Sciatic nerve (tissue), 2 donors: ENCODE measurements around the gene ZNF791. TPM values are rescaled to one million over a fixed set of nuclear protein-coding genes. Genes with fewer than 3 reads are reported as not detected.
A peak's percentile ranks its signal among the peaks of the same experiment; 100 is the strongest.
"Not testable (repeated sequence)": the region's sequence is repeated elsewhere in the genome, so short reads cannot be mapped to it uniquely, and the experiment has no call there.

Experiments
- ATAC-seq: fragments of 200-7000 bp; cut with Tn5 transposase; one replicate; pipeline ENCODE4 v1.9.1; 2020; ENCODE audit warnings: mild to moderate bottlenecking, moderate library complexity
- DNase-seq: peaks from one replicate; pipeline ENCODE4 v3.0.0-alpha.2; 2020; ENCODE audit warnings: low spot score
- intact Hi-C: fragments of 100-400 bp; cut with DNase I; formaldehyde crosslinking; loops from one replicate; pipeline ENCODE4 v1.14.2; 2022
- total RNA-seq: library from RNA; stranded (reverse); fragmentation: NEBNext Ultra II Directional; extraction: Animal tissue kit (Norgen Biotek cat#: 25700); gene quantifications from one replicate; pipeline ENCODE4 v1.2.1, GENCODE V29; 2021
- donor health status: DM: no; HTN: no; CAD: no.
- donor health status: DM: no; HTN: no; CAD: no.

ZNF791 gene
- 48.2 TPM for total RNA-seq

DNA sequence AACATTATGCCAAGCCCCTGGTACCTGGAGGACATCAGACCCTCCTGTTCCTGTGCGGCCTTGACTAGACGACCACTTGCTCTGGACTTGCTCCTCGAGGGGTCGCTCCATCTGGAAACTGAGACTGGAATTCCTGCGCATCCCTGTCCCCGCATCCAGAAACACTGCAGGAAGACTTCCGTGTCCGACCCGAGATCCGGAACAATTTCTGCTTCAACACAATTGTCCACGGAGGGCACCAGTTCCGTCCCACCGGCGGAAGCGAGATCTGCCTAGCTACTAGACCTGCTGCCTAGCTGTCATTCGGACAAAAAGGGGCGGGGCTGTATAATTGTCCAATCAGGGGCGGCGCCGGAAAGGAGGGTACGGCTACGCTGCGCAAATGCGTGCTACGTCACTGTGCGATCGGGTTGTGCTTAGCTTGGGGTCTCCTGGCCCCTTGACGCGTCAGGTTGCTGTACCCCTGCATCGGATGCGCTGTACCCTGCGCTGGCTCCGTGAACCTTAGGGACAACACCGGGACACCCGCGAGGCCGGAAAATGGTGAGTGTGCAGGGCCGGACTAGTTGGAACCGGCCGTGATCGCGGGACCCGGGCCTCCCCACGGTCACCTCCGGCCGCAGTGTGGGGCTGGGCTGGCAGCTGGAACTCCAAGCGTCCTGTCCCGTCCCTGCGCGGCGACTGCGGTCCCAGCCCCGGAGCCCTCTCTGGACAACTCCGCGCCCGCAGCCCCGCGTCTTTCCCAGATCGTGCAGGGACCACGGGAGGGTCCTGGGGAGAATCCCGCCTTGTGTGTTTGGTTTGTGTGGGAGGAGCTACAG lies at the start of gene ZNF791, which contains the start of gene ZNF490:
Gene ZNF791 (plus strand): TSS at position 381 of the 821 bp plus-strand sequence. CDS start 160 bp downstream, at position 541.
Gene ZNF490 (minus strand): TSS at position 274 of the 821 bp plus-strand sequence. CDS start 133 bp downstream, at position 141.
- DNase-seq = peak; percentile 99
- ATAC-seq = peak; percentile 100
- intact Hi-C loops = no loop called here

DNA sequence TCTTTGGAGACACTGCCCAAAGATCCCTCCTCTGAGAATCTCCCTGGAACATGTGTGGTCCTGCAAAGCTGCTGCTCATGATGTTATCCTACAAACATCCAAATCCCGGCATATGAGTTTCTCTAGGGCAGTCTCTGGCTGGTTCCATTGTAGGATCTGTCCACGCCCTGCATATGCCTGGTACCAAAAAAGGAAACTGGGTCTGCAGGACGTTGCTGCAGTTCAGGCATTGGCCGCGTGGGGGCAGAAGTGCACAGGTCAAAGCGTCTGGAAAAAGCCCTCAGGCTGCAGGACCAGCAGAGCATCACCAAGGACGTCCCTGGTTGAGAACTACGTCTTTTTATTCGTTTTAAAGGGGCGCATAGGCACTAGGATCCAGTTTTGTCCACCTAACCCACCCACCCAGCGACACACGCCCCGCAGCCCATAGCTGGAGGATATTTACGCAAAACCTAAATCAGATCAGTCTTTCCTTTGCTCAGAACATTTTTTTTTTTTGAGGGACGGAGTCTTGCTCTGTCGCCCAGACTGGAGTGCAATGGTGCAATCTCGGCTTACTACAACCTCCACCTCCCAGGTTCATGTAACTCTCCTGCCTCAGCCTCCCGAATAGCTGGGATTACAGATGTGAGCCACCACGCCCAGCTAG lies 46.6 kb upstream of the ZNF791 start:
- peak; percentile 92 for ATAC-seq
- intact Hi-C loops = no loop called here

DNA sequence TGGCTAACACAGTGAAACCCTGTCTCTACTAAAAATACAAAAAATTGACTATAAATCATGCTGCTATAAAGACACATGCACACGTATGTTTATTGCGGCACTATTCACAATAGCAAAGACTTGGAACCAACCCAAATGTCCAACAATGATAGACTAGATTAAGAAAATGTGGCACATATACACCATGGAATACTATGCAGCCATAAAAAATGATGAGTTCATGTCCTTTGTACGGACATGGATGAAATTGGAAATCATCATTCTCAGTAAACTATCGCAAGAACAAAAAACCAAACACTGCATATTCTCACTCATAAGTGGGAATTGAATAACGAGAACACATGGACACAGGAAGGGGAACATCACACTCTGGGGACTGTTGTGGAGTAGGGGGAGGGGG lies 44.3 kb upstream of the ZNF791 start:
- intact Hi-C loops, DNase-seq, ATAC-seq: not testable (repeated sequence)

More for the DNA sequence above, 46.6 kb upstream of the ZNF791 start:
- DNase-seq = peak; percentile 94

DNA sequence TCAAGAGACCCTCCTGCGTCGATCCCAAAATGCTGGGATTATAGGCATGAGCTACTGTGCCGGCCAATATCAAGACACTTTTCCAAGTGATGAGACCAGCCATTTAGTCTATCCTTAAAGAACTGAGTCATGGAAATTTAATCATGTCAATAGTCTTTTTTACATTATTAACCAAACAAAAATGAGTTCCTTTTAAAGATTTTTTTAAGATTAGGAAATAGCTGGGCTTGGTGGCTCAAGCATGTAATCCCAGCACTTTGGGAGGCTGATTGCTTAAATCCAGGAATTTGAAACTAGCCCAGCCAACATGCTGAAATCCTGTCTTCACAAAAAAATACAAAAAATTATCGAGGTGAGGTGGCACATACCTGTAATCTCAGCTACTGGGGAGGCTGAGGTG lies 42.8 kb upstream of the ZNF791 start:
- no peak for ATAC-seq
- no peak for DNase-seq
- intact Hi-C loops = no loop called here

DNA sequence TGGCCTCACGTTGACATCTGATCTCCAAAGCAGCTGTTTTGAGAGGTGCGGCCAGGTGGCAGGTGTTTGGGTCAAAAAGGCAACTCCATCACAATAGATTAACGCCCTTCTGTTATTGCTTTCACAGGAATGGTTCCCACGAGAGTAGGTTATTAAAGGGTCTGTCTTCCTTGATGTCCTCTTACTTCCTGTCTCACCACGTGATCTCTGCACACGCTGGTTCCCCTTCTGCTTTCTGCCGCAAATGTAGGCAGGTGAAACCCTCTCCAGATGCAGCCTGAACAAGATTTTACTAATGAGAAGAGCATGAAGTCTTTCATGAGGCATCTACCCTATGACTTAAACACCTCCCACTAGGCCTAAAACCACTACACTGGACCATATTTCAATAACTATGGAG lies 36.7 kb upstream of the ZNF791 start:
- intact Hi-C loops = no loop called here
- no peak for ATAC-seq
- DNase-seq = no peak

DNA sequence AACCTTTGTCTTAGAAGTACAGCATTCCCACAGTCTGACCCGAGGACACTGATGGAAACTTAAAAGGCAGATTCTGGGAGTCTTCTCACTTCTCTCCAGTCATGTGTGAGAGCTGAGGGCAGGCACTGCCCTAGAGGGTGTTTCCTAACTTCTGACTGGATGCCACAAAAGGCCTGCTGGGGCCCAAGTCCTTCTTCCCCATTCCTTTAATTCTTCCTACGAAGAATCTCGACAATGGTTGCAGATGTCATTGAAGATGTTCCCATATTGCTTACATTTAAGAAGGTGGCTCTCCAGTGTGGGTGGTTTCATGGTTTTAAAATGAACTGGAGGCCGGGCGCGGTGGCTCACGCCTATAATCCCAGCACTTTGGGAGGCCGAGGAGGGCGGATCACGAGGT lies 32.1 kb upstream of the ZNF791 start:
- DNase-seq (no peak), ATAC-seq (no peak)
- intact Hi-C loops = no loop called here

DNA sequence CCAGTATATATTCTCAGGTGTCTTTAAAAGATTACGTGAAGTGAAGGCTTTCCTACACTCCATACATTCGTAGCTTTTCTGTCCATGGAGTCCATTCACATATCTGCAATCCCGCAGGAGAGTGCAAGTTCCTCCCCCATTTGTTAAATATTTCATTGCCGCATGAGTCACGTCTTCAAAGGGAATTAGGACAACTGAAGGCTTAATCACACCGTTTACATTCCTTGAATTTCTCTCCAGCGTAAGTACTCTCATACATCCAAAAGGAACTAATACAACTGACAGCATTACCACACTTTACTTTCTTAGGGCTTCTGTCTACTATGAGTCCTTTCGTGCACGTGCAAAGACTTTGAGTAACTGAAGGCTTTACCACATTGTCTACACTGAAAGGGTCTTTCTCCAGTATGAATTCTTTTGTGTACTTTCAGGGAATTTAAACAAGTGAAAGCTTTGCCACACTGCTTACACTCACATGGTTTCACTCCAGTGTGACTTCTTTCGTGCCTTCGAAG lies 30.5 kb upstream of the ZNF791 start:
- ATAC-seq = no peak
- intact Hi-C loops = no loop called here
- no peak for DNase-seq

DNA sequence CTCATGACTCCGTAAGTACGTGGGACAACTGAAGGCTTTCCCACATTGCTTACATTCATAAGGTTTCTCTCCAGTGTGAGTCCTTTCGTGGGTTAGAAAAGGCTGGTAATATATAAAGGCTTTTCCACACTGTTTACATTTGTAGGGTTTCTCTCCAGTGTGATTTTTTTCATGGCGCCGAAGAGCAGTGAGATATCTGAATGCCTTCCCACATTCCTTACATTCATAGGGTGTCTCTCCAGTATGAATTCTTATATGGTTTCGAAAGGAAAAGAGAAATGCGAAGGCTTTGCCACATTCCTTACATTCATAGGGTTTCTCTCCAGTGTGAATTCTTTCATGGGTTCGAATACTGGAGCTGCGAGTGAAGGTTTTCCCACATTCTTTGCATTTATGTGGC lies 29.6 kb upstream of the ZNF791 start:
- ATAC-seq = no peak
- no peak for DNase-seq
- intact Hi-C loops = no loop called here

DNA sequence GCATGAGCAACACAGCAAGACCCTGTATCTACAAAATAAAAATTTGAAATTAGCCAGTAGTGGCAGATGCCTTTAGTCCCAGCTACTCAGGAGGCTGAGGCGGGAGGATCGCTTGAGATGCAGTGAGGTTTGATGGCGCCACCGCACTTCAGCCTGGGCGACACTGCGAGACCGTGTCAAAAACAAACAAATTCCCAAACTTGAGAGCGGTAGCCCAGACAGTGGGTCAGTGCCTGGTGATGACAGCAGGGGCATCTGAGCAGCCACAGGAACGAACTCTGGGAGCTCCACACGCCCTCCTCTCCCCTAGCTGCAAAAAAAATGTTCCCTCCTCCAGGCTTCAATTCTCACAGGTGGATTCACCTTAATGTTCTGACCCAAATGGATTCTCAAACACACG lies 14.2 kb upstream of the ZNF791 start:
- intact Hi-C loops = no loop called here
- DNase-seq (no peak), ATAC-seq (no peak)

DNA sequence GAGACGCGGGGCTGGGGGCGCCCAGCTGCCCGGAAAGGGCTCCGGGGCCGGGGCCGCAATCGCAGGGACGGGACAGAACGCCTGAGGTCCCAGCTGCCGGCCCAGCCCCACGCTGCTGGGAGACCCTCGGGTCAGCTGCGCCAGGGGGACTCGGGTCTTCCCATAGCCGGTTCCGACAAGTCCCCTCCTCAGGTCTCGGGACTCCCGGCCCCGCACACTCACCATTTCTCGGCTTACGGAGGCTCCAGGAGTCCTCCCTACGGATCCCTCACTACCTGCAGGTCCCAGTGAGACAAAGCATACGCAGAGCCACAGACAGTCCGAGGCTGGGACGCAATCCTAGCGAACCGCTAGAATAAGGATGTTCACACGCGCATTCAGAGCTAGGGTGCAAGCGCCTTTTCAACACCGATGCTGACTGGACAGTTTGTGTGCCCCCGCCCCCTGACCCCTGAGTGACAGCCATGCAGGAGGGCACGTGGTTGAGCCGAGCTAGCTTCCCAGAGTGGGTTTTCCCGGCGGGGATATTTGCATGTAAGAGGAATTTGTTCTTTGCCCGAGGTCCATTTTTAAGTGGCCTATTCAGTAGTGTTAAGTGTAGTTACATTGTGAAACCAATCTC lies 13.7 kb upstream of the ZNF791 start:
- intact Hi-C loops = no loop called here
- no peak for DNase-seq
- ATAC-seq = no peak

DNA sequence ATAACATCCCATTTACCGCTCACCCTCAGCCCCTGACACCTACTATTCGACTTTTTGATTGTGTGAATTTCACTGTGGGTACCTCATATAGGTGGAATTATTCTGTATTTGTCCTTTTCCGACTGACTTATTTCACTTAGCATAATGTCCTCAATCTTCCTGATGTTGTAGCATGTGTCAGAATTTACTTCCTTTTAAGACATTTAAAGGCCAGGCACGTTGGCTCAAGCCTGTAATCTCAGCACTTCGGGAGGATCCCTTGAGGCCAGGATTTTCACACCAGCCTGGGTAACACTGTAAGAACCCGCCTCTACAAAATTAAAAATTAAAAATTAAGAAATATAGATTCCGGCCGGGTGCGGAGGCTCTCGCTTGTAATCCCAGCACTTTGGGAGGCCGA lies 13.1 kb upstream of the ZNF791 start:
- intact Hi-C loops = no loop called here
- ATAC-seq = no peak
- DNase-seq = no peak

DNA sequence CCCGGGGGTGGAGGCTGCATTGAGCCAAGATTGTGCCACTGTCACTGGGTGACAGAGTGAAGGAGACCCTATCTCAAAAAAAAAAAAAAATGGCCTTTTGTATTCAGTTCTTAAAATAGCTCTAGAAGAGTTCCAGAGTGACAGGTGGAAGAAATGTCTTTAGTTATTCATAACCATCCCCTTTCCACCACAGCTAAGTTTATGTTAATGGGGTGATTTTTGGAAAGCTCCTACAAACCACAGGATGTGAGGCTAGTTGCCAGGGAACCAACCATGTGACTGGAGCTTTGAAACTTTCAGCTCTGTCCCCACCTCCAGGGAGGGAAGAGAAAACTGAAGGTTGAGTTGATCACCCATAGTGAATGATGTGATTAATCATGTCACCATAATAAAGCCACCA lies 7.0 kb upstream of the ZNF791 start:
- no peak for DNase-seq
- ATAC-seq = no peak
- intact Hi-C loops = no loop called here

DNA sequence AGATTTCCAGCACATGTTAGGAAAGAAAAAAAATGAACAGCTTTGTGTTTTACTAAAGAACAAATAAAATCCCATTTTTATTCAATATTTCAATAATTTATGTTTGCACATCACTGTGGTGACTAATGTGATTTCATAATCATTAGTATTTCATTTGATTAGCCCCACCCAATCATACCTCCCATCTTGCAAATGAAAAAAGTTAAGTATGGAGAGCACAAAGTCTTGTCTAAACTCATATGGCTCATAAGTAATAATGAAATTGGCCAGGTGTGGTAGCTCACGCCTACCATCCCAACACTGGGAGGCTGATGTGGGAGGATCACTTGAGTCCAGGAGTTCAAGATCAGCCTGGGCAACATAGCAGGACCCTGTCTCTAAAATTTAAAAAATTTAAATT lies 3.9 kb upstream of the ZNF791 start:
- DNase-seq (no peak), ATAC-seq (no peak)
- intact Hi-C loops = no loop called here

DNA sequence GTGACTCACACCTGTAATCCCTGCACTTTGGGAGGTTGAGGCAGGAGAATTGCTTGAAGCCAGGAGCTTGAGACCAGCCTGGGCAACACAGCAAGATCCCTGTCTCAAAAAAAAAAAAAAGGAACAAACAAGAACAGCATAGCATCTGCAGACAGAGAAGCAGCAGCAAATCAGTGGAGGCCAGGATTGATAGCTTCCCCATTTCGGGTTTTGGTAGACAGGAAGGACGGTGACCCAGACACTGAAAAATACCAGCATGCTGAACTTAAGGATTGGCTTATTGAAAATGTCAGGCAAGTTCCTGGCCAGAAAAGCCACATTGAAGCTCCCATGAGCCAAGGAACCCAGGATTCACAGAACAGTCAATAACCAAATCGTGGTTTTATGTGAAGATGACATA lies 3.1 kb upstream of the ZNF791 start:
- DNase-seq = no peak
- intact Hi-C loops = no loop called here
- ATAC-seq = no peak

DNA sequence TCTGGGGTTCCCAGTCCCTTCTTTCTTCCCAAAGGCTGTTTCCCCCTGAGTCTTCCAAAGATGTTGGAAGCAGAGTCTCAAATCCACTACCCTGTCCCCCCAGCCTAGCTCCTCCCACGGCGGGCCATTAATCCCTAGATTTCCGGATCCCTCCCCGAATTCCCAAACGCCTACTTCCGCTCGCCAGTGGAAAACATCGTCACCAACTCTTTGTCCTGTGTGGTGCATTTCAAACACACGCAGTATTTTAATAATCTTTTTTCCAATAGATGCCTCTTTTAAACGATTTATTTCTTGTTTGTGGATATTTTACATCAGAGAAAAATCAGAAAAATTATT lies 610 bp downstream of the ZNF791 start:
- ATAC-seq (peak; percentile 86), DNase-seq (peak; percentile 83)
- intact Hi-C loops = no loop called here

DNA sequence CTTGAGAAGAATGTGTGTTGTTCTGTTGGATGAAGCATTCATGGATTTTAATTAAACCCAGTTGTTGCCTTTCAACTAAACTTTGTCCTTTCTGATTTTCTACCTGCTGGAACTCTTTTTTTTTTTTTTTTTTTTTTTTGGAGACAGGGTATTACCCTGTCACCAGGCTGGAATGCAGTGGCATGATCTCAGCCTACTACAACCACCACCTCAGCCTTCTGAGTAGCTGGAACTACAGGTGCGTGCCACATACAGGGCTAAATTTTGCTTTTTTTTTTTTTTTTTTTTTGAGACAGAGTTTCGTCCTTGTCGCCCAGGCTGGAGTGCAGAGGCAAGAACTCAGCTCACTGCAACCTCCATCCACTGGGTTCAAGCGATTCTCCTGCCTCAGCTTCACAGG lies 6.9 kb downstream of the ZNF791 start:
- ATAC-seq (no peak), DNase-seq (no peak)
- intact Hi-C loops = no loop called here

DNA sequence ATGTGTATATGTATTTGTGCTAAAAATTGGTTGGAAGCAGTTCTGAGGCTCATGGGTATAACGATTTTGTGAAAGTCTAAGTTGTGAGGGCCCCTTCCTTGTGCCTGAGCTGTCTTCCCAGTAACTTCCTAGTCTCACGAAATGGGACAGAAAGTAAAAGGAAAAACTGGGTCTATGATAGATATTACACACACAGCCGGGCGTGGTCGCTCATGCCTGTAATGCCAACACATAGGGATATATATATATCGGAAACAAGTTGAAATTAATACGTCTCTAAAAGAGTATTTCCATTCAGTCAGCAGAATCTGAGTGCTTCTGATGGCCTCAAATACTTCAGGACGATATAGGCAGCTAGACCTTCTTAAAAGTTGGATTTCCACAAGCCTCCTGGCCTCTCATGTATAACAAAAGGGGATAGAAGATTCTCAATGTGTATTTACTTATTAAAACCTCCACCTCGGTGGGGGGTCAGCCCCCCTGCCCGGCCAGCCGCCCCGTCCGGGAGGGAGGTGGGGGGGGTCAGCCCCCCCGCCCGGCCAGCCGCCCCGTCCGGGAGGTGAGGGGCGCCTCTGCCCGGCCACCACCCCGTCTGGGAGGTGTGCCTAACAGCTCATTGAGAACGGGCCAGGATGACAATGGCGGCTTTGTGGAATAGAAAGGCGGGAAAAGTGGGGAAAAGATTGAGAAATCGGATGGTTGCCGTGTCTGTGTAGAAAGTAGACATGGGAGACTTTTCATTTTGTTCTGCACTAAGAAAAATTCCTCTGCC lies 10.7 kb downstream of the ZNF791 start:
- DNase-seq, ATAC-seq, intact Hi-C loops: not testable (repeated sequence)

DNA sequence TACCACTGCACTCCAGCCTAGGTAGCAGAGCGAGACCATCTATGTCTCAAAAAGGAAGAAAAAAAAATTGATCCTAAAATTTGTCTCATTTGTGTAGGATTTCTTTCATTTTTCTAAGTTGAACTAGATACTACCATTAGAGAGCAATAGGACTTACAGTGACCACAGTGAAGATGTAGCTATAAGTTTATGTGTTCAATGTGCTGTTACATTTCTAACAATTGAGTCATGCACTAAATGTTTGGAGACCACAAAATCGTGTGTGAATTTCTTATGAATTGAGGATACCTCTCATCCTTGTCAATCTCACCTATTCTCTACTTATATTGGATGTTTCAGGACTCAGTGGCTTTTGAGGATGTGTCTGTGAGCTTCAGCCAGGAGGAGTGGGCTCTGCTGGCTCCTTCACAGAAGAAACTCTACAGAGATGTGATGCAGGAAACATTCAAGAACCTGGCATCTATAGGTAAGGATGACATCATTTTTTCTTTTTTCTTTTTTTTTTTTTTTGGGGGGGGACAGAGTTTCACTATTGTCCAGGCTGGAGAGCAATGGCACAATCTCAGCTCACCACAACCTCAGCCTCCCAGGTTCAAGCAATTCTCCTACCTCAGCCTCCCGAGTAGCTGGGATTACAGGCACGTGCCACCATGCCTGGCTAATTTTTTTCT lies 12.8 kb downstream of the ZNF791 start:
- DNase-seq = no peak
- intact Hi-C loops = no loop called here
- ATAC-seq = no peak

DNA sequence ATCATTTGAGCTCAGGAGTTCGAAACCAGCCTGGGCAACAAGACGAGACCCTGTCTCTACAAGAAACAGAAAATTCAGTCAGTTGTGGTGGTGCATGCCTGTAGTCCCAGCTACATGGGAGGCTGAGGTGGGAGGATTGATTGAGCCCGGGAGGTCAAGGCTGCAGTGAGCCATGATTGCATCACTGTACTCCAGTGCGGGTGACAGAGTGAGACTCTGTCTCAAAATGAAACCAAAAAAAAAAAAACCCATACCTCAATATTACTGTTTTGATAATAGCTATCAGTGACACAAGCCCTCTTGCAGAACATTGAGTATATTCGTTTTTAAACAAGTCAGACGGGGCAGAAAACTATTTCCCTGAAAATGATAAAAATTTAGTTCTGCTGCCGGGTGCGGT lies 16.2 kb downstream of the ZNF791 start:
- ATAC-seq = no peak
- DNase-seq = no peak
- intact Hi-C loops = no loop called here
